Lower leg skin (tissue), 4 donors: ENCODE data around the gene SULT1C4. TPM values are rescaled to one million over a fixed set of nuclear protein-coding genes. Genes with fewer than 3 reads are reported as not detected.

Experiments used
- DNase-seq, 2 donors: peaks; one replicate each; pipeline ENCODE4 v3.0.0-alpha.2; 2019; ENCODE audit warnings: low spot score in 2 of 2
- H3K4me3 ChIP-seq: fragments of 200-600 bp; sonication (generic); 2 replicates; pipeline ENCODE4 v1.5.1; 2017; ENCODE audit warnings: mild to moderate bottlenecking, low read depth; ENCODE audit not compliant: poor library complexity, severe bottlenecking
- POLR2A ChIP-seq, 2 donors: fragments of 450-650 bp; IDR thresholded peaks; one replicate each; pipeline ENCODE4 v1.6.1; 2016 to 2017; ENCODE audit warnings: antibody characterized with exemption in 2 of 2, mild to moderate bottlenecking in 1 of 2, moderate library complexity in 1 of 2
- WGBS, 2 donors: methylation state at CpG; one replicate each; pipeline ENCODE4 v1.1.5; 2018; 5-methylcytosine and 5-hydroxymethylcytosine counted together
- intact Hi-C: fragments of 100-400 bp; cut with DNase I; formaldehyde crosslinking; loops from one replicate; pipeline ENCODE4 v1.15.0; 2023; ENCODE audit warnings: low total_unique reads
- total RNA-seq, 4 donors: library from RNA; depleted of rRNA; stranded (reverse); fragments of >200 nt; gene quantifications; one replicate each; pipeline ENCODE4 v1.1.0, GENCODE V29; 2016
- TF ChIP-seq, protein P1 (sequence below), 3 donors: fragments of 450-650 bp; IDR thresholded peaks; one replicate each; pipeline ENCODE4 v1.5.1; 2016; ENCODE audit warnings: antibody characterized with exemption in 3 of 3, mild to moderate bottlenecking in 3 of 3, moderate library complexity in 2 of 3

The SULT1C4 gene
- total RNA-seq, 4 donors from 2014 or later = 0.17 to 2.4 (median 0.93) TPM

DNA sequence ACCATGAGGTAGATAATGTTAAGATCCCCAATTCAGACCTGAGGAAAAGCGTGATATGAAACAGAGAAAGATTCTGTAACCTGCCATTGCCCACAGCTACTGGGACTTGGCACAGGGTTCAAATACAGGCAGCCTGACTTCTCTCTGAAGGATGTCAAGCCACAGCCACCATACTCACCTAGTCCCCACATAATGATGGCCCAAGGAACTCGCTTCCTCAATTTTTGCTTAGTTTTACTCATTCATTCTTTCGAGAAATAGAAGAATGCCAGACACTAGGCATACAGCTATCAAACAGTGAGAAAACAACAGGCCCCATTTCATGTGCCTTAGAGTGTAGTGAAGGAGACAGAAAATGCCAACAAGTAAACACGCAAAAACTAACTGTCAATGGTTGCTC, 980 bp upstream of the SULT1C4 start:
- no peak for DNase-seq
- no peak for TF ChIP-seq POLR2A (IDR thresholded peaks at IDR 0.05)
- TF ChIP-seq, protein P1, sequence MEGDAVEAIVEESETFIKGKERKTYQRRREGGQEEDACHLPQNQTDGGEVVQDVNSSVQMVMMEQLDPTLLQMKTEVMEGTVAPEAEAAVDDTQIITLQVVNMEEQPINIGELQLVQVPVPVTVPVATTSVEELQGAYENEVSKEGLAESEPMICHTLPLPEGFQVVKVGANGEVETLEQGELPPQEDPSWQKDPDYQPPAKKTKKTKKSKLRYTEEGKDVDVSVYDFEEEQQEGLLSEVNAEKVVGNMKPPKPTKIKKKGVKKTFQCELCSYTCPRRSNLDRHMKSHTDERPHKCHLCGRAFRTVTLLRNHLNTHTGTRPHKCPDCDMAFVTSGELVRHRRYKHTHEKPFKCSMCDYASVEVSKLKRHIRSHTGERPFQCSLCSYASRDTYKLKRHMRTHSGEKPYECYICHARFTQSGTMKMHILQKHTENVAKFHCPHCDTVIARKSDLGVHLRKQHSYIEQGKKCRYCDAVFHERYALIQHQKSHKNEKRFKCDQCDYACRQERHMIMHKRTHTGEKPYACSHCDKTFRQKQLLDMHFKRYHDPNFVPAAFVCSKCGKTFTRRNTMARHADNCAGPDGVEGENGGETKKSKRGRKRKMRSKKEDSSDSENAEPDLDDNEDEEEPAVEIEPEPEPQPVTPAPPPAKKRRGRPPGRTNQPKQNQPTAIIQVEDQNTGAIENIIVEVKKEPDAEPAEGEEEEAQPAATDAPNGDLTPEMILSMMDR (IDR thresholded peaks at IDR 0.05) = no peak
- no peak overlapping the region for H3K4me3 ChIP-seq
- intact Hi-C loops = no loop called here
- WGBS, 2 donors = 78 to 96% methylated on average over 4 of the region's 4 CpGs

DNA sequence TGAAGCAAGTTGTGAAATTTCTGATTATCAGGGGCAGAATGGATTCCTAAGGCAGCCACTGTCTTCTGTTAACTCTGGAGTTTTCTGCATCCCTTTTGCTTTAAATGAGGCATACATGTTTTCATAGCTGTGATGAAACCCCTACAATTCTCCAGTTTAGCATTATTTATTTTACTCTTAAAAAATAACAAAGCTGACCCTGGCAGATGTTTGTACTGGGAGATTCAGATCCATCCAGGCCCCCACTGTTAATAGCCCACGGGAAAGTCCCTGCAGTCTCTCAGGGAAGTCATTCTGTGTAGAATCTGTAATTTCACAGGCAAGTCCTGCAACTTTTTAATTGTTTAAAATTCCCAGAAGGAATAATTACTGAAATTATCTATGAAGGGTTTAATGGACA, 353 bp upstream of the SULT1C4 start:
- no peak for TF ChIP-seq POLR2A (IDR thresholded peaks at IDR 0.05)
- TF ChIP-seq, protein P1 (IDR thresholded peaks at IDR 0.05) = no peak
- no peak for DNase-seq
- H3K4me3 ChIP-seq = no peak overlapping the region
- 20 to 21% methylated on average over 1 of the region's 1 CpG for WGBS, 2 donors
- intact Hi-C loops = no loop called here

- WGBS, 2 donors = 60 to 72% methylated on average over 2 of the region's 2 CpGs
- DNase-seq = no peak
- intact Hi-C loops = no loop called here
- no peak for TF ChIP-seq POLR2A (IDR thresholded peaks at IDR 0.05)
- no peak overlapping the region for H3K4me3 ChIP-seq
Observed at GRCh38 chr2:108378851-108379250, 1.1 kb downstream of the SULT1C4 start.

DNA sequence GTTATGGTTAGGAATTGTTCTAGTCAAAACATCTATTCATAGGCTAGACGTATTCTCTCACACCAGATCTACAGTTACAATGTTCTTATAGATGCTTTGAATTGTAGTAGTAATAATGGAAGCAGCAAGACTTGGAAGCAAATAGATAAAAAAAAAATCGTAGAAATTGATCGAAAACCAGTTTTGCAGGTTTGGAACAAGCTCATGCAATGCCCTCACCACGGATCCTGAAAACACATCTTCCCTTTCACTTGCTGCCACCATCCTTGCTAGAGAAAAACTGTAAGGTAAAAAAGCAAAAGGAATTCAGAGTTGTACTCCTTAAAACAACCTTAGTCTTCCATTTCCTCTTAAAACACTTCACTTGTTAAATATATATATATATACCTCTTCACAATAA, 4.4 kb downstream of the SULT1C4 start:
- H3K4me3 ChIP-seq = no peak overlapping the region
- DNase-seq = no peak
- WGBS, 2 donors = 46 to 49% methylated on average over 4 of the region's 4 CpGs
- intact Hi-C loops = no loop called here
- TF ChIP-seq, protein P1 (IDR thresholded peaks at IDR 0.05) = no peak
- TF ChIP-seq POLR2A (IDR thresholded peaks at IDR 0.05) = no peak

GRCh38 chr2:108383146-108383830, 5.5 kb downstream of the SULT1C4 start:
- TF ChIP-seq POLR2A (IDR thresholded peaks at IDR 0.05) = no peak
- TF ChIP-seq, protein P1 (IDR thresholded peaks at IDR 0.05) = no peak
- 92 to 93% methylated on average over 4 of the region's 4 CpGs for WGBS, 2 donors
- H3K4me3 ChIP-seq = no peak overlapping the region
- intact Hi-C loops = no loop called here
- DNase-seq = no peak

GRCh38 chr2:108384662-108385393, 7.1 kb downstream of the SULT1C4 start:
- intact Hi-C loops = no loop called here
- 88 to 93% methylated on average over 5 of the region's 5 CpGs for WGBS, 2 donors
- TF ChIP-seq, protein P1 (IDR thresholded peaks at IDR 0.05) = no peak
- no peak for TF ChIP-seq POLR2A (IDR thresholded peaks at IDR 0.05)
- H3K4me3 ChIP-seq = no peak overlapping the region
- no peak for DNase-seq
